ENCODE results near the gene OTOR.
A peak's percentile ranks its signal among the peaks of the same experiment; 100 is the strongest.

The OTOR gene, protein sequence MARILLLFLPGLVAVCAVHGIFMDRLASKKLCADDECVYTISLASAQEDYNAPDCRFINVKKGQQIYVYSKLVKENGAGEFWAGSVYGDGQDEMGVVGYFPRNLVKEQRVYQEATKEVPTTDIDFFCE

DNA sequence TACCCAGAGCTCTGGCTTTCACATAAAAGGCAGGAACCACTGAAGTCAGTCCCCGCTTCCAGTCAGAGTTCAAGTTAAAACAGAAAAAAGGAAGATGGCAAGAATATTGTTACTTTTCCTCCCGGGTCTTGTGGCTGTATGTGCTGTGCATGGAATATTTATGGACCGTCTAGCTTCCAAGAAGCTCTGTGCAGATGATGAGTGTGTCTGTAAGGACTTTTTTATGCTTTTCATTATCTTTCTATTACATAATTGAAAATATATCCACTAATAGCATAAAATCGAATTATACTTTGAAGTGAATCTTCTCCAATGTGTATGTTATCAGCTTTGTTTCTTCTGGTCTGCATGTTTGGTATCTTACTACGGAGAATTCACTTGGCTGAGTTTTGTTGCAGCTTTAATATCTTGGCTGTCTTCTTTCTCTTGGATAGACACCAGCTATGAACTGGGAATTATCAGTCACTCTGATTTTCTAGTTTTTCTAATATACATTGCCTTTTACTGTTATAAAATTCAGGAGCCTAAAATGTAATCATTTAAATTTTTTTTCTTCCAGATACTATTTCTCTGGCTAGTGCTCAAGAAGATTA is at the start of gene OTOR:
Gene OTOR, plus strand, starts transcription at position 51 of the 593 bp plus-strand sequence. Its CDS starts 44 bp downstream, at position 95.
- DNase-seq: no peak

DNA sequence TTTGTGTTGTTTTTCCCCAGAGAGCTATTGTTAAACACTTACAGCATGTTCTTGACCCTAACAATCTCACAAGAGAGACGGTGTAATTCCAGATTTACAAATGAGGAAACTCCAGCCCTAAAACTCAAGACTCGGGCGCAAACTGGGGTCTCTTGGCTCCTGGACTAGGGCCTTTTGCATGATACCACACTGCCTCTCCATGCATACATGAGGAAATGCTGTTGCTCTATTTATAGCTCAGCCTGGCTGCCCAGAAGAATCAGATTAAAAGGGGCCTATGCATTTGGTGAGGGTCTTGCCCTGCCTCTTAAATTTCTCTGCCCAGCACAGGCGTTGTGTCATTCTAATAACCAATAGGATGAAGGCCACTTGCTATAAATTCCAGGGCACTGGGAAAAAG is 48.9 kb upstream of the OTOR start:
- no peak for DNase-seq

DNA sequence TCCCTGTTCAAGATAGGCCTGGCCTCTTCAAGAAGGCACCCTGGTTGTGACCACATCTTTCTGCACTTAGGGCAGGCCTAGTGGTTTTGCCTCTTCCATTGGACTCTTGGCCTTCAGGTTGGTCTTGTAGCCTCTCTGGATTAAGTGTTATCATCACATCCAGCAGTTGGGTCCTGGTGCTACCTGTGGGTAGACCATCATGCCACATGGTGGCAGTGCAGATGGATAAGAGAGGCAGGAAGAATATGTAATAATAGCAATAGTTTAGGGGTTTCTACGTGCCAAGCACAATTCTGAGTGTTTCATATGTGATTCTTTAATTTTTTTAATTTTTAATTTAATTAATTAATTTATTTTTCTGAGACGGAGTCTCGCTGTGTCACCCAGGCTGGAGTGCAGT is 46.9 kb upstream of the OTOR start:
- DNase-seq: peak; percentile 66

DNA sequence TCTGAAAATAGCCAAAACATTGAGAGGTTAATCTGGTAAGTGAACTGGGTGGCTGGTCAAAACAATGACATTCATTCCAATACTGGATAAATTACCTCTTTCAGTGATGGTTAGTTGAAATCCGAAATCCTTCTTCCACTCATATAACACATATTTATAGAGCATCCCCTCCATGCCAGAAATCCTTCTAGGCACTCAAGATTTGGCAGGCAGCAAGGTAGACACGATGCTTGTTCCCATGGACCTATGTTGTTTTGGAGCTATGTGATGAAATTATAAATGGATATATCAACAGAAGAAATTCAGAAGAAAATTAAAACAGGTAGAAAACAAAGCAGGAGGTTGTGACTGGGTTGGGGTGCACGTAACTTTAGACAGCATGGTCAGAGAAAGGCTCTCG is 44.6 kb upstream of the OTOR start:
- no peak for DNase-seq

DNA sequence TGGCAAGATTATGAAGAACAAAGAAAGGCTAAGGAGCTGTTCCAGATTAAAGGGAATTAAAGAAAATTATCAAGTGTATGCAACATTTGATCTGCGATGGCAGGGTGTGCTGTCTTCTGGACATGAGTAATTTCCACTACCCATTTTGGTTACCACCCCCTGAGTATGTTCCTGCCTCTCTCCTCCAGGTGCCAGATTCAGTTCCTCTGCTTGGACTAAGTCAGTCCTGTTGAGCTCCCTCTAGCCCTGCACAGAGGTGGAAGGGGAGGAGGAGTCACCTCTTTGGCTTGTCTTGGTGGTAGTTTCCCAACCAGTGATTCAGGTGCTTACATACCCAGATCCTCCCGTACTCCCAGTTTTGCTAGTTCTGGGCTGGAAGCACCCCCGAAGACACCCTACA is 40.5 kb upstream of the OTOR start:
- no peak for DNase-seq

DNA sequence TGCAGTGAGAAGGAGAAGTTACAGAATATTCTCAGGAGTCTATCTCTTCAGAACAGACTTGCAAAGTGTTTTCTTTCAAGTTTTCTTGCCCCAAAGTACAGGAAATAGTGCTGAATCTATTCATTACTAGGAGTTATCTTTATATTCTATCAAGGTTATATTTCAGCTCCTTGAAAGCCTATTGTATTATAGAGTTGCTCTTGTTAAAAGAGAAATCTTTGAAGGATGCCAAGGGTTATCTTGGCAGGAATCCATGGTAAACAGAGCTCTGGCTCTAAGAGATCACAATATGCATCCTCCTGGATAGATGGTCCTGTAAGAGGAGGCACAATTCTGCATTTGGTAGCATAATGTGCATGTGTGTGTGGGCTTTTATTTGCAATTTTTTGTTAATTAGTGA is 39.6 kb upstream of the OTOR start:
- DNase-seq: no peak

DNA sequence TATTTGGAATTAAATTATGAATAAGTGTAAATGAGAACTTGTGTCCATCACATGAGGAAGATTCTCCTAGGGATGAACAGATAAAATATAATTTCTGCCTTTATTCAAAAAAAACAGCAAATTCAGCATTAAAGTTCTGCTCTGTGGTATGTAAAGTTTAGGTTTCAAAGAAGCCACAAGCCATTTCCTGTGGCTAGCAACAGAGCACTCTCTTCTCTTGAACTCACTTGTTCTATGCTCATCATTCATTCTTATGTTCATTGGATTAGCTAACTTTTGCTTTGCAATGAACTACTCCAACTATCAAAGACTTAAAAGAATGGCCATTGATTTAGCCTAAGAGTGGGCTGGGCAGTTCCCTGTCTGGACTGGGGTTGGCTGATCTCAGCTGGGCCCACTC is 39.1 kb upstream of the OTOR start:
- no peak for DNase-seq

DNA sequence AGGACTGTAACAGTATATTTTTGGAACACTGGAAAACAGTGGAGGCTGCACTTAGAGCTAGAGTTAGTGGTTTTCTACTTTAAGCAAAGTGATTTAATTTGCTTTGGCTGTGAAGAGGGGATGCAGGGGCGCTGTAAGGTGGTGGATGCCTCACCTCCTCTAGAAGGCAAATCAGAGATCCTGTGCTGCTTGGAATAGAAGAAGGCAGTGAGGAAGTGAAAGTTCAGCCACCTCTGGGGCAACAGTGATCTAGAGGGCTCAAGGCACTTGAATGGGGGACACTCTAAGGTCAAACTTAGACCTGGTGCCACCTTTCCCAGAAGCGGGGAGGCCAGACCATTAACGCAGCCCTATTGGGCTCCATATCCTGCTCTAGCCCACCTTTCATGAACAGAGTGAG is 37.4 kb upstream of the OTOR start:
- no peak for DNase-seq

DNA sequence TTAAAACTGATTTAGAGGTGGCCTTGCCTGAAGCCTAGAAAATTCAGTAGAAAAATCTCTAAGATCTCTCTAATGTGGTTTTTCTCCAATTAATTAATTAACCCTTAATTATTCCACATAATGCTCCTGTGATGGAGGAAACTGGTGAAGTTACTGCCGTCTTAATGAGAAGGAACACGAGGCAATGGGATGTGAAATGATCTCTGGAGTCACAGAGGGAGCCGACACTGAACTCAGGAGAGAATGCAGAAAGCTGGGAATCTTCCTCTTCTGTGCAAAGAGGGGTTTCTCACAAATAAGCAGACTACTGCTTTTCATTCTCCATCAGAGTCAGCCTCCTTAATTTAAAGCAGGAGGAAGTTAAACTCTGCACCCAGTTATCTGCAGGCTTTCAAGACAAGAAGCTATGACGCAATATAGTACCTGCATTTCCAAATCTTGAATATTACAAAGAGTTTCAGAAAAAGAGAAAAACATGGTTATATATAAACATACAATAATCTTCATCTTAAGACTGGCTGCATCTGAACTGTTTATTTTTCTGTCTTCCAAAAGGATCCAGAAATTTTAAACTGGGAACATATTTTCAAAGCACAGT is 36.4 kb upstream of the OTOR start:
- no peak for DNase-seq

DNA sequence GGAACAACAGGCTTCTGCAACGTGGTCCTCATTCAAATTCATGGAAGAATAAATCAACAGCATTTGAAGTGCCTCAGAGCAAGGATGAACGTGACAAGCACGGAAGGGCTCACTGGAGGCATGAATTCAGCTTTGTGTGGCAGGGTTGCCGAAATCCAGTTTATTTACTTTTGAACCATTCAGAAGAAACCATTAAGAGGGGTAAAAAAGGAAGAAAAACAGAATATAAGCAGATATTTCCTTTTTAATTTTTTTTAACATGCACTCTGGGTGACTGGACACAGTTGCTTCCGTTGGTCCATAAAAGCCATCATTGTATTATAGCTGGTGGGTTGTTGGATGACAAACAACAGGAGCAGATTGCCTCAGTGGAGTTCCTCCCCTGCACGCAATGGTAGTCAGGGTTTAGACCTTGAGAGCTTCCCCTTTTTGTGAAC is 35.6 kb upstream of the OTOR start:
- DNase-seq: no peak

DNA sequence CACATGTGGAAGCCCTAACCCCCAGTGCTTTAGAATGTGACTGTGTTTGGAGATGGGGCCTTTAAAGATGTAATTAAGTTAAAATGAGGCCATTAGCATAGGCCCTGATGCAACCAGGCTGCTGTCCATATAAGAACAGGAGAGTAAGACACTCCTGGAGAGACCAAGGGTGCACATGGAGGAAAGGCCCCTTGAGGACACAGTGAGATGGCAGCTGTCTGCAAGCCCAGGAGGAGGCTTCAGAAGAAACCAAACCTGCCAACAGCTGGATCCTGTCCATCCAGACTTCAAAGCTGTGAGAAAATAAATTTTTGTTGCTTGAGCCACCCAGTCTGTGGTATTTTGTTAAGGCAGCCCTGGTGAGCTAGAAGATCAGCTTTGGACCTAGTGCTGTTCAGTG is 35.1 kb upstream of the OTOR start:
- DNase-seq: no peak

DNA sequence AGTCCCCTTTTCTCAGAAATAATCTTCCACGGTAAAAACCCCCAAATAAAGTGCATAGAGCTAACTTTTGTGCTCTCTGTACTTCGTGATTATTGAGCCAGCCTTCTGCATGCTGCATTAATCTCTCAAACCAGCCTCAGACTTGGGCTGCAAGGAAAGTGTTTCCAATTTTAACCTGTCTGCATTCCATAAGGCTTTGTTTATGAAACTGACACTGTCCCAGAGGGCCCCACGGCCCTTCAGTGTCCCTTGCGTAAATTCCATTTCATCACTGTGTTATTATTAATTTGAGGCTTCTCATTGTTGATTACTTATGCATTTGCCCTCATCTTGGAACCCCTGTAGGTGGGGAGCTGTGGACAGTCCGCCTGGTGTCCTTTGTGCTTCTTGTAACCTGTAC is 33.9 kb upstream of the OTOR start:
- no peak for DNase-seq

DNA sequence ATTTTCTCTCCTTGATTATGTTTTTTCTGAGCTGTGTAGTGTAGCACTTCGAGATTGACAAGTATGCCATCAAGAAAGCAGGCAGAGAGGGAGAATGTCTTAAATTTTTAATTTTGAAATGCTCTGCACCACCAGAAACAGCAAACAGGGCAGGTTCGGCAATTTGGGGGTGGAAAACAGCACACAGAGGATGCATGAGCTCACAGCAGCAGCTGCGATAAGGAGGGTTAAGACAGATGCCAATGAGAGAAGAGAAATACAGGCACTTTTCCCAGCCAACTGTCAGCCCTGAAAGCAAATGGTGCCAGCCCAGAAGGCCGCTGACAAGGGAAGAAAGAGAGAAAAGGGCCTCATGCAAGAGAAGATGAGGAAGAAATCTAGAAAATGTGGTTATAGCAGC is 33.4 kb upstream of the OTOR start:
- DNase-seq: no peak

DNA sequence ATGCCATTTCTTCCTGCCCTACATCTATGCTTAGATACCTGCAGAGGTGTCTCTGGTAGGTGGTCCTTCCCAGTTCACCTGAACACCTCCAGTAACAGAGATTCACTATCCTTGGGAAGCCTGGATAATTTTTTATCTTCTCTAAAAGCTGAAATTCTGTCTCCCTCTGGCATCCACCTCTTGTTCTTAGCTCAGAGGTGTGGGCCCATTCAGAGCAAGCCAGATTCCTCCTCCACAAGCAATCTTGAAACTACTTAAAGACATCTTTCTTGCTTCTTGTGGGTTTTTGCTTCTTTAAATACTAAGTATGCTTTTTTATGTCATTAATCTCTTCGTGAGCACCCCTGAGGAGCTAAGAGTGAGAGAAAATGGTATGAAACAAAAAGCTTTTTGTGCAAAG is 28.7 kb upstream of the OTOR start:
- no peak for DNase-seq

DNA sequence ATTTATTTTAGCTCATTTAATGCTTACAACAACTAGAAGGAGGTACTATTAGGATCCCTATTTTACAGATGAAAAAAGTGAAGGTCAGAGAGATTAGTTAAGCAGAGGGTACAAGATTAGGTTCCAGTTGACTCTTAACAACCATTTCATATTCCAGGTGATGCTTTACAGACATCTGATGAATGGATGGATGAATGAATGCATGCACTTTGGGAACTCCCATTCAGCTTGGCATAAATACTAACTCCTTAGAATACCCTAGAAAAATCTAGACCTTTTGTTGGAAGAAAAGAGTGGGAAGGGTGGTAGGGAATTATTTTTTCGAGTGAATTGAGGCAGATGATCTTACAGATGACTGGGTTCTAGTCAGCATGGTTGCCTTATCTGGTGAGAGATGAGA is 19.1 kb upstream of the OTOR start:
- no peak for DNase-seq

DNA sequence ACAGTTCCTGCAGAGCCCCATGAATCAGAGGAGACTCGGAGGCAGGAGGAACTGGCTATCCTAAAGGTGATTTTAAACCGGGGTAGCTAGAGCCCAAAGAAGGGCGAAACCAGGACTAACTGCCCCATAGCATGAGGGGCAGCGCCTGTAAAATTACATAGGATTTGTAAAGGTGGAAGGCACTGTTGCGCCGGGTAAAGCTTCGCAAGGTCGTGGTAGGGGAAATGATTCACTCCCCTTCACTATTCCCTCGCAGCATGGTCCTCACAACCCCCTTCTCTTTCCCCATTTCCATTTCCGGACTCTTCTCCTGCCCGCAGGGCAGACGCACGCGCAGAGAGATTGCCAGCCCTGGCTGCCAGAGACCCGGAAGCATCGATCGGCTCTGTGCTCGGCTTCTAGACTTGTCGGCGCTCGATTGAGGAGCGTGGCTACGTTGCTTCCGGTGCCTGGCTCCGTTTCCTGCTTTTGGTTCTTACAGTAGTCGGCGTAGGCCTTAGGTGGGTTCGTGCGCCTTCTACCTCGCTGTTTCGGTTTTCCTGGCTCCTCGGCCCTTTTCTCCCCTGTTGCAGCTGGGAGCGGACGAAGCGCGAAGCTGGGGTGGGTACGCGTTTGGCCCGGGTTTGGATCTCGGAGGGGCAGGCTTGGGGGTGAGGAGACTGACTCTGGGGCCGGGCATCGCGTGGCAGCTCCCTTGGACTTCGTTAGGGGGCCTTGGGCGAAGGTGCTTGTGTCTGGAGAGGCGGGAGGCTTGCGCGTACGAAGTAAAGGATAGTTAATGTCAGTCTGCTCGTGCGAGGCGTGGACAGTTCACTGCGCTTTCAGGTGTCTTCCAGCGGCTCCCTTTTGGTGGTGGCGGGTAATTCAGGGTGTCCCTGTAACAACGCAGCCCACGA is 18.3 kb upstream of the OTOR start, which contains the start of gene SNRPB2:
Gene SNRPB2, plus strand, starts transcription at position 462 of the 896 bp plus-strand sequence. CDS start 1,677 bp downstream, outside the sequence.
- DNase-seq: peak; percentile 96

DNA sequence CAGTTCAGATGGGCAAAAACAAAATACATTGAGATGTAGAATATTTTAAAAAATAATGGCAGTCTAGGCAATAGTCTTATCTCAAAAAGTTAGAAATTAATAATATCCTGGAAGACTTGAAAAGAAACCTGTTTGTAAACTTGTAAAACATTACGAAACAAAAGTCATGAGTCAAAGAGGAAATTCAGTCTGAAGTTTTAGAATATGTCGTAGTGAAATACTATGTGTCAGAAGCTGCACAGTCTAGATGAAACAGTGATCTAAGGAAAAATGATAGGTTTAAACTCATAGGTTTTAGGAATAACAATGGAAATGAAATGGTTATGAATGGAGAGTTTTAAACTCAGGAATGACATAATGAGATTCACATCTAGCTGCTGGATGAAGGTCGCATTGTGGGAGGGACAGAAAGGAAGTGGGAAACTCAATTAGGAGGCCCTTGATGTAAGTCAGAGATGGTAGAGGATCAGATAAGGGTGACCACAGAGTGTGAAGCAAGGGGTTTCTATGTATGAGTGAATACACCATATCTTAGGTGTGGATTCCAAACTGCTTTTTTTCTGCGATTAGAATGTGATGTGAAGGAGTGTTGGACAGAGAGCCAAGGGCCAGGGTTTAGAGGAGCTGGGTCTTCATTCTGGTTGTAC is 15.5 kb upstream of the OTOR start:
- no peak for DNase-seq

DNA sequence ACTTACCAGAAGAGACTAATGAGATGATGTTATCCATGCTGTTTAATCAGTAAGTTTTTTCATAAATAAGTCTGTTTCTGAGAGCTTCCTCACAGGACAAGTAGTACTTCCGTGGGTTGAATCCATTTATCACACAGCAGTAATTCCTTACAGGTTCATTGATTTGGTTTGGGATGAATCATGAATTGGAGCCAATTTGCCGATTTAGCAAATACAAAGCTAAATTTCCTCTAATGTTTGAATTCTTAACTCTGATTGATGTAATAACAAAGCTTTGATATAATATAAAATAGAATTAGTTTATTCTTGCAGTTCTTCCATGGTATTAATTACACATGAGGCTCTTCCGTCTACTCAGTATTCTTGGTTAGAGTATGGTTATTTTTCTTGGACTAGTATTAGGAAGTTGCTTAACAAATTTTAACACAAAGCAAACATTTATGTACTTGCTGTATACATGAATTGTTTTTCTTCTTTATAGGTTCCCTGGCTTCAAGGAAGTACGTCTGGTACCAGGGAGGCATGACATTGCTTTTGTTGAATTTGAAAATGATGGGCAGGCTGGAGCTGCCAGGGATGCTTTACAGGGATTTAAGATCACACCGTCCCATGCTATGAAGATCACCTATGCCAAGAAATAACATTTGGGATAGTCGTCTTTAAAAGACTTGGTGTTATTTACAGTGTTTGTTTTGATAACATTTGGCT is 7.6 kb upstream of the OTOR start:
- DNase-seq: no peak

DNA sequence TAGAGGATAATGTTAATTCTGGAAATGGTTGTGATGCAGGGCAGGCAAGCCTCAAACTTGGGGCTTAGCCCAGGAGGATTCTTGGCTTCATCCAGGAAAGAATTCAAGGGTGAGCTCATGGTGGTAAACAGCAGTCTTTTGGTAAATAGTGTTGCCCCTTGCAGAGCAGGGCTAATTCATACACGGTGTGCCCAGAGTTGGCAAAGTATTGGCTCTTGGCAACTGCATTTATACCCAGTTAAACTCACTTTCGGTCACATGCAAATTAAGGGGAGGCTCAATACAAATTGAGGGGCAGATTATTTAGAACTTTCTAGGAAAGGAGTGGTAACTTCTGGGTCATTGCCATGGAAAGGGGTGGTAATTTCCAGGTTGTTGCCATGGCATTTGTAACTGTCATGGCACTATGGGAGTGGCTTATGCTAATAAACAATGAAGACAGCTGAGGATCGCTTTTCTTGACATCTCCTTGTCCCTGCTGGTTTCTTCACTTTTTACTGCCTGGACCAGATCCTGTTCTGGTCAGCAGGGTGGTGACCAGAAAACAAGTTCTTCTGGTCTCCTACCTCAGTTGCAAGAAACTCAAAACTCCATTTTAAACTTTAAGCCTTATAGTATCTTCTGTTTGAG is 3.9 kb upstream of the OTOR start:
- DNase-seq: no peak

DNA sequence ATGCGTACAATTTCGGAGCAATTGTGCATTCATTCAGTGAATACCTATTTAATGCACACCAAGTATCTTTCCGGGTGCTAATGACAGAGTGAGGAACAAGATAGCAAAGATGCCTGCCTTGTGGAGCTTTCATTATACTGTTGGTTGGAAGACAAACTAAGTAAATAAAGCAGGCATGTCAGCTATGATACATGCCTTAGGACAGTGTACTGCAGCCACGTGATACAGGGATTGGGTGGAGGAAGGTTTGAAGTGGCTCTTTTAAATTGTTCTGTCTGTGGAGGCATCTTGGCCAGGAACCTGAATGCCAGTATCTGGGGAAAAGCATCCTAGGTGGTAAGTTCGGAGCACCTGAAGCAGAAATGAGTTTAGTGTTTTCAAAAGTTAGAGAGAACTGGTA is 3.0 kb upstream of the OTOR start:
- no peak for DNase-seq

DNA sequence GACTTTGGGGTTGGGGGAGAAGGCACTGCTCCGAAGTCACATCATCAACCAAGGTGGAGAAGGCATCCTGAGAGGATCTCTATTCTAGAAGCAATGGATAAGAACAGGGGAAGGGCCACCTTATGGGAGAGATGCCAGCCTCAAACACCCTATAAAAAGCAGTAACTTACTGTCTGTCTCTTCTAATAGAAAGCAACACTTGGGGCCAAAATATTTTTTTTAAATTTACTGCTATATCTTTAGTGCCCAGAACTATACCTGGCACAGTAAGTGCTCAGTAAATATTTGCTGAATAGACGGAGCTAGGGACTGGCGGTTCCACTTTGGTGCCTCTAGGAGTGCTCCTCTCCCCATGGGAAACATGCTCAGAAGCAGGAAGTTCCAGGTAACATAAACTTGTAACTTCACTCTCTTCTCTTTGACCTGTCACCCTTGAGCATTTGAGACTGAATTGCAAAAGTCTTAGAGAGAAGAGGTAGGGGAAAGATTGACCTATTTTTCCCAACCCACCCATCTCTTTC is 807 bp upstream of the OTOR start:
- DNase-seq: no peak

DNA sequence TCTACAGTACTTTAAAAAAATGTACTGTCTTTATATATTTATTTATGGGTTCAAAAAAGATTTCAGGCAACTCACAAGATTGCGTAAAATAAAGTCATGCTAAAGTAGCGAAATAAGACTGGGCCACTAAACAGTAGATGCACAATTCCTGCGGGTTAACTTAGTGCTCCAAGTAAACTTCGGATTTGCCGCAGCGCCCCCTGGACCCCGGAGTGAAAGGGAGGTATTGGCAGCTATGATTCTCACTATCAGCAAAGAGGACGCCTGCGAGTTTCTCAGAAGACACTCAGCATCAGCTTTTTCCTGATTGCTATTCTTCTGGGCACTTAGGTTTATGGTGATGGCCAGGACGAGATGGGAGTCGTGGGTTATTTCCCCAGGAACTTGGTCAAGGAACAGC is 1.4 kb downstream of the OTOR start:
- no peak for DNase-seq

Data from activated effector memory CD4-positive, alpha-beta T cell treated with anti-CD3 and anti-CD28 coated beads, Interleukin-2, amount 50 U/mL, for 16 hours (primary cell).